NCI-H1105 (cell line): ENCODE results near the gene GLRA3.

Experiments used
- DNase-seq: peaks from one replicate; lab custom pipeline; 2025; lab: John Stamatoyannopoulos, UW

GLRA3 gene

DNA sequence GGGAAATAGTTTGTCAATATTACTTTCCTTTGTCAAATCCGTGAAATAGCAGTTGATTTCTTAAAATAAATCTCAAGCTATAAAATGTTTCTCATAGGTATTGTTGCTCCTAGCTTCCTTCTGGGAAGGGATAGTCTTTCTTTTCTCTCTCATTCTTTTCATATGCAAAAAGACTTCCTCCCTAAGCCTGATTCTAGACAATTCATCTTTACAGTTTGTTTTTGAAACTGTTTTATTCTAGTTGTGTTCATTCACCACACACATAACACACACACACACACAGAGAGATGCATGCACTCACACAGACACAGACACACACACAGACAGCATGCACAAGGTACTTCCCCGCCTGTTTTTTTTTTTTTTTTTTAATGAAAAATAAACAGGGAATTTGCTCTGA lies 18.2 kb downstream of the GLRA3 start:
- DNase-seq: no peak

GRCh38 chr4:174808836-174809235 lies 20.2 kb downstream of the GLRA3 start:
- DNase-seq: no peak

GRCh38 chr4:174808119-174808518 lies 20.9 kb downstream of the GLRA3 start:
- DNase-seq: no peak

- no peak for DNase-seq
Observed at GRCh38 chr4:174805746-174806145, 23.3 kb downstream of the GLRA3 start.

DNA sequence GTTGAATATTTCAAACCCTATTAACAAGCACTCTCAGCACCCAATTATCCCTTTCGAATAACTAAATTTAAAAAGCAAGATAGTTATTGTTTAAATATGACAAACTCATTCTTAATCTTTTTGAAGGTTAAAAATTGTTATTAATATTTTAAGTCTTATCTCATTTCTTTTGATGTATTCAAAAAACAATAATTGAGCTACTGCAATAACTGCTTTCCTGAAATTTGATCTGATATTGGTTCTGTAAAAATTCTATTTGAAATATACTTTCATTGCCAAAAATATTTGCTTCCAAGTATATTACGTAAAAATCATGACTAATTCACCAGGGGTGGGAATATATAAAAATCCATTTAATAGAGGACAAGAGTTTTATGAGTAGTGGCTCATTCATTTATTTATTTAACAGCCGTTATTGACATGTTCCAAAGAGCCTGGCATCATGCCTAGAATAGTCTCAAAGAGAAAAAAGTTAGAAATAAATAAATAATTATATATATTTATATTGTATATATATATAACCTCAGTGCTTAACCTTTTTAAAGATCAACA lies 34.4 kb downstream of the GLRA3 start:
- DNase-seq: peak; percentile 60

GRCh38 chr4:174789657-174790056 lies 39.4 kb downstream of the GLRA3 start:
- no peak for DNase-seq

DNA sequence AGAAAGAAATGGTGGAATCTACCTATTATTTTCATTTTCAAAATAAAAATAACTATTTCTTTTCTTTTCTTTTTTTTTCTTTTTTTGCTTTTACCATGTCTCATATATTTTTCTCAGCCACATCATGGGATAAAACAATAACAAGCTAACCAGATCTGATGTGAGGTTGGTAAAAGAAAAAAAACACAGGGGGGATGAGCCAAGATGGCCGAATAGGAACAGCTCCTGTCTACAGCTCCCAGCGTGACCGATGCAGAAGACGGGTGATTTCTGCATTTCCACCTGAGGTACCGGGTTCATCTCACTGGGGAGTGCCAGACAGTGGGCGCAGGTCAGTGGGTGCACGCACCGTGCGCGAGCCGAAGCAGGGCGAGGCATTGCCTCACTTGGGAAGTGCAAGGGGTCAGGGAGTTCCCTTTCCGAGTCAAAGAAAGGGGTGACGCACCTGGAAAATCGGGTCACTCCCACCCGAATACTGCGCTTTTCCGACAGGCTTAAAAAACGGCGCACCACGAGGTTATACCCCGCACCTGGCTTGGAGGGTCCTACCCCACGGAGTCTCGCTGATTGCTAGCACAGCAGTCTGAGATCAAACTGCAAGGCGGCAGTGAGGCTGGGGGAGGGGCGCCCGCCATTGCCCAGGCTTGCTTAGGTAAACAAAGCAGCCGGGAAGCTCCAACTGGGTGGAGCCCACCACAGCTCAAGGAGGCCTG lies 50.6 kb downstream of the GLRA3 start:
- DNase-seq: peak; percentile 8

DNA sequence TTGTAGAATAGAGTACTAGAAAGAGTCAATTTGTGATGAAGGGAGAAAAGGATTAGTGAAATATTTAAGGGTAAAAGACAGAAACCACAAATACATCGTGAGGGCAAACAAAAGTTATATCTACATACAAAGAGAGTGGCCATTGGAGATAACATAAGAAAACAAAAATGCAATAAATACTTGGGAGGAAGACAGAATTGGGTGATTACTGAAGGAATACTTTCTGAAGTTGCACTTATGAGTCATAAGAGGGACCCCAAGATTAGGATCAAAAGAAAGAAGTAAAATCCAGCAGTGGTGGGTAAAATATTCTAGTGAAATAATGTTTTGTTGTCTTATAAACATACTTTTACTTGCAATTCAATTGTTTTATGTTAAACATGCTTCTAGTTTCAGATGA lies 53.7 kb downstream of the GLRA3 start:
- DNase-seq: no peak

- DNase-seq: peak; percentile 12
Observed at GRCh38 chr4:174764105-174764729, 64.8 kb downstream of the GLRA3 start.

DNA sequence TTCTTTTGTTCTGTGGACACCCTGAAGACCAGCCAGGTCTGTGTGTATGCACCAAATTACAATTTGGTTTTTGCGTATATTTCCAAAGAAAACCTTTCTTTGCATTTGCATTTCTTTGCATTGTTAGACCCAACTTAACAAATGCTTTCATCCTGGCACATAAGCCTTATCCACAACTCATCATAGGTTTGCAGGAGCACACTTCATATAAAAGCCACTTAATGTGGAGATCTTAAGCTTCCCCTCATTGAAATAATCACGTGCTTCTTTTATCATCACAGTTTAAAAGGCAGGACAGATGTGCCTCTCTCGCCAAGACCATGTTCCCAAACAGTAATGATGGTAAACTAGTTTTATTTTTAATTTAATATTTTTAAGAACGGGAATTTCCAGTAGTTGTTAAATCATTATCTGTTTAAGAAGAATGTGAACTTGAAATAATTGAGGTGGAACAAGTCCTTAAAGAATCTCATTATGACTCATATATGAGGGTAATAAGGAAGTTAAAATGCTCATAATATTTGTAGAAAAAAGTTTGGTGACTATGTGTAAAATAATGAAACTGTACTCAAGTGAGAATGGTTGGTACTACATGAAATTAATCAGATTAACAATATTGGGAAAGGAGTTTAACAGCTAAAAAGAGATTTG lies 65.5 kb downstream of the GLRA3 start:
- no peak for DNase-seq

DNA sequence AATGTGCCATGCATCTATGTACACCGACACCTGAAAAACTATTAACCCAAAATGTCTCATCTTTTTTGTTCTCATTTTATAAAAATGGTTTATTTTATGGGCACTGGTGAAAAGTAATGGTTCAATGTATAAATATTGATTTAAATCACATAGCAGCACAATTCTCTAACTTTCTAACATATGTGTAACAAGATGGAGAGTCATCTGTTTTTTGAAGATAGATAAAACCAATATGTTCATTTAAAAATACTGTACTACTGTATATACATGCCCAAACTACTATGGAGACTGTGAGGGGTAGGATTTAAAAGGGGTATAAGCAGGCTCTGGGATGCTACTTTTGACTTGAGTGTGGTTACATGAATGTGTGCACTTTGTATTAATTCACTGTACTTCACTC lies 67.6 kb downstream of the GLRA3 start:
- no peak for DNase-seq

DNA sequence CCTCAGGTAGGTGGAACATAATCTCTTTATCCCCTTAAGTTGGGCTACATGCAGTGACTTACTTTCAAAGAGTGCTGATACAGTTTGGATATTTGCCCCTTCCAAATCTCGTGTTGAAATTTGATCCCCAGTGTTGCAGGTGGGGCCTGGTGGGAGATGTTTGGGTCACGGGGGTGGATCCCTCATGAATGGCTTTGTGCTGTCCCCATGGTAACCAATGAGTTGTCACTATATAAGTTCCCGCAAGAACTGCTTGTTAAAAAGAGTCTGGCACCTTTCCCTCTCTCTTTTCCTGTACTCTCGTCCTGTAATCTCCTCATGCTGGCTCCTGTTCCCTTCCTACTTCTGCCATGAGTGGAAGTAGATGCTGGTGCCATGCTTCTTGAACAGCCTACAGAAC lies 71.3 kb downstream of the GLRA3 start:
- DNase-seq: peak; percentile 37

- no peak for DNase-seq
Observed at GRCh38 chr4:174753021-174753420, 76.0 kb downstream of the GLRA3 start.

DNA sequence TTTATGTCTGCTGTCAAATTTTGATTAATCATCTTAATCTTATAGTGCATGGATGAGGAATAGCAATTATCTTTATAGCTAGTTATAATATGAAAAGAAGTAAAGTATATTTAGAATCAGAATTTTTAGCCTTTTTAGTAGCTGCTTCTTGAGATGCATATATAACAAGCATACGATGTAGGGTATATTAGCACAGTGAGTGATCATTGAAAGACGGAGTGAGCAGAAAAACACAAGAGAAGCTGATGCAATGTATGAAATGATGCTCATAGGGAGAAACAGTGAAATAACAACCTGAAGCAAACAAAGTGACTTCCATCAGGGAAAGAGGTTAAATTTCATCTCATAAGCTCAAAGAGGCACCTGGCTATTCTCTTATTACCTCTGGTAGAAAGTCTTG lies 77.0 kb downstream of the GLRA3 start:
- DNase-seq: no peak

DNA sequence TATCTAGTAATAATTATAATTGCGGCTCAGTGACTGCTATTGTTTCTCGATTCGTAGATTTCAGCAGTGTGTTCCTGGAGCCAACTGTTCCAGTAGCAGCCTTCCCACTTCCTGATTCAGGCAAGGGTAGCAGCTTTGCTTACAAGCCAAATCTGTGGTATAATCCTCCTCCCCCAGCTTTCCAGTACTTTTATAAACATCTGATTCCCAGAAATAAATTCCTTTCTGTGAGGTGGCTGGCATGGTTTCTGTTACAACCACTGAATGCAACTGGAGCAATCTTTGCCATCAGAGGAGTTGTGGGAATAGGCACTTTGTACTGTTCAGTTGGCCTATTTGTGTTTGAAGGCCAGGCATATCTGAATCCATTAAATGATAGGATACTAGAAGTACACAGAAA lies 80.0 kb downstream of the GLRA3 start:
- DNase-seq: no peak

DNA sequence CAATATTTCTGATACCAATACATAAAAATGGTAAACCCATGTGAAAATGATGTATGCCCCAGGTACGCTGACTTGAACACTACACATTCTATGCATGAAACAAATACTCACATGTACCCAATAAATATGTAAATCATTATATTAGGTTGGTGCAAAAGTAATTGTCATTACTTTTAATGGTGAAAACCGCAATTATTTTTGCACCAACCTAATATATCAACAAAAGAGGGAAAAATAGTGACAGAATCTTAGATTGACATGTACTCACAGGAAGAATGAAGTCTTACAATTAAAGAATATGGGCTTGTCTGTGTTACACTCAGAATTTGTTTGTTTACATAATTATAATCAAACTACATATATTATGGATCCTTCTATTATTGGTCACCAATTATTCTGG lies 82.3 kb downstream of the GLRA3 start:
- DNase-seq: no peak

DNA sequence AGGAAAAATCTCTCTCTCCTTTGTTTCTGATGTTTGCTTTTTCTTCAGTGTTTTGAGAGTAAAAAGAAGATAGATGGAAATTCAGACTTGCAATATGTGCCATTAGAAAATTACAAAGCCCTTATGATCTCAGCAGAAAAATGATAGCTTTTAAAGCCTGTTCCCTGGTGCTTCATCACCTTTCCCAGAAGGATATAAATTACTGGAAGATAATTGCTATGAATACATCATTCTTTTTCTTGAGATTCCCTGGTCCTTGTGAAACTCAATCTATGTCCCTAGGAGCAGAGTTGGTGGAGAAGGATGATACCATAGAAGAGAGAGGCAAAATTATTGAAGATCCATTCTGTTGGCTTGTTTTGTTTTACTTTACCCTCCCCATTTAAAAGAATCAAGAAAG lies 86.5 kb downstream of the GLRA3 start:
- DNase-seq: no peak

- DNase-seq: no peak
Observed at GRCh38 chr4:174739576-174739975, 89.5 kb downstream of the GLRA3 start.

GRCh38 chr4:174734181-174734580 lies 94.9 kb downstream of the GLRA3 start:
- DNase-seq: no peak

DNA sequence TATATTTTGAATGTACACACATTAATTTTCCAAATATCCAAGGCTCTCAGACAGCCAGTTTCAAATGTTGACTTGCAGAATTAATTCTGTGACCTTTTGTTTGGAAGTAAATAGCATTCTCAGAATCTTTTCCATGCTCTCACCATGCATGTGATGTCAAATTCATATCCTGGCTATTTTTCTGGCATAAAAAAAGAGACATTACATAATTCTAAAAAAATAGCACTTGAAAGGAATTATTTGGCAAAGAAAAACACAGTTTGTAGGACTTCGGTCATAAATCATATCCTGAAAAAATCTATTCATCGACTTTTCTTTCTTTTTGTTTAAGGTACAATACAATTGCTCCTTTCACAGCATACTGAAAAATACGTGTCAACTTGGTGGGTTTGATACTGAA lies 111.2 kb downstream of the GLRA3 start:
- DNase-seq: no peak

DNA sequence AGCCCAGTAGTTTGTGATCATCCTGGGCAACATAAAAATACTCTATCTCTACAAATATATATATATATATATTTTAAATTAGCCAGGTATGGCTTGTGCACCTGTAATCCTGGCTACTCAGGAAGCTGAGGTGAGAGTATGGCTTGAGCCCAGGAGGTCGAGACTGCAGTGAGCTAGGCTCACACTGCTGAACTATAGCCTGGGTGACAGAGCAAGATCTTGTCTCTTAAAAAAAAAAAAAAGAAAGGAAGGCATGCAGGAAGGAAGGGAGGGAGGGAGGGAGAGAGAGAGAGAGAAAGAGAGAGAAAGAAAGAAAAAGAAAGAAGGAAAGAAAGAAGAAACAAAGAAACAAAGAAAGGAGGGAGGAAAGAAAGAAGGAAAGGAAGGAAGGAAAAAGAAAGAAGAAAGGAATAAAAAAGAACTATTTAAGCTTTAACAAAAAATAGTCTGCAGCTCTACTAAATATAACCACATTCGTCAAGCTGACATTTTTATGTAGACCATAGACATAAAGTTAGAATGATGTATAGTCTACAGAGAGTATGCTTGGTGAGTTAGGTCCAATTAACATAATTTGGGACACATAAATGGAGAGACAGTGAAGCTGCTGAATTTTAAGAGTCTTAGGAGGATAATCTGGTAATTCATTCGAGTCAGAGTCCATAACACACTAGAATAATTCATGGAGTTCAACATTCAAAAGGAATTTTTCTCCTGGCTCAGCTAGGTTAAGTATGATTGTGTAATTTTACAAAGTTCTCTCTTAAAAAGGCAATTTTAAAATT lies 111.9 kb downstream of the GLRA3 start:
- DNase-seq: no peak
